Trophoblast cell (in vitro differentiated cells and primary cell): ENCODE measurements around the gene MRPS2.
"Not testable (repeated sequence)": the region's sequence is repeated elsewhere in the genome, so short reads cannot be mapped to it uniquely, and the experiment has no call there.

Experiments used
- DNase-seq, 2 donors: peaks; one replicate each; pipeline ENCODE4 v3.0.0-alpha.2; 2016
- H2AFZ ChIP-seq: 2 replicates; pipeline ENCODE4 v1.6.1; 2013; ENCODE audit warnings: low read length, moderate library complexity, mild to moderate bottlenecking; ENCODE audit not compliant: insufficient read depth, poor library complexity
- H2AK5ac ChIP-seq: 2 replicates; pipeline ENCODE4 v1.6.1; 2013; ENCODE audit warnings: mild to moderate bottlenecking, low read length
- H2BK120ac ChIP-seq: 2 replicates; pipeline ENCODE4 v1.6.1; 2013; ENCODE audit warnings: low read length, mild to moderate bottlenecking, moderate library complexity; ENCODE audit not compliant: insufficient read depth, poor library complexity
- H2BK12ac ChIP-seq: 2 replicates; pipeline ENCODE4 v1.6.1; 2013; ENCODE audit warnings: mild to moderate bottlenecking, low read length, moderate library complexity
- H2BK5ac ChIP-seq: 2 replicates; pipeline ENCODE4 v1.6.1; 2013; ENCODE audit warnings: low read length, low read depth, moderate library complexity, mild to moderate bottlenecking; ENCODE audit not compliant: poor library complexity
- H3K14ac ChIP-seq: 2 replicates; pipeline ENCODE4 v1.6.1; 2013; ENCODE audit warnings: mild to moderate bottlenecking, low read length
- H3K18ac ChIP-seq: 2 replicates; pipeline ENCODE4 v1.6.1; 2013; ENCODE audit warnings: mild to moderate bottlenecking, low read length
- H3K23ac ChIP-seq: 2 replicates; pipeline ENCODE4 v1.6.1; 2013; ENCODE audit warnings: low read length
- H3K27ac ChIP-seq: 2 replicates; pipeline ENCODE4 v1.5.1; 2013; ENCODE audit warnings: low read depth, mild to moderate bottlenecking, inconsistent platforms, low read length, moderate library complexity
- H3K27me3 ChIP-seq: 2 replicates; pipeline ENCODE4 v1.6.1; 2013; ENCODE audit warnings: inconsistent platforms, mild to moderate bottlenecking, low read length, moderate library complexity; ENCODE audit not compliant: insufficient read depth
- H3K36me3 ChIP-seq, 2 experiments: 1 replicate in 1 of 2; 2 replicates in 1 of 2; pipeline ENCODE4 v1.6.1; 2013; ENCODE audit warnings: low read length in 2 of 2, mild to moderate bottlenecking in 2 of 2, moderate library complexity in 1 of 2; ENCODE audit not compliant: insufficient read depth in 2 of 2, control insufficient read depth in 1 of 2
- H3K4ac ChIP-seq: 2 replicates; pipeline ENCODE4 v1.6.1; 2013; ENCODE audit warnings: low read depth, mild to moderate bottlenecking, low read length, moderate library complexity
- H3K4me1 ChIP-seq, 2 experiments: 1 replicate in 1 of 2; 2 replicates in 1 of 2; pipeline ENCODE4 v1.6.1; 2013; ENCODE audit warnings: low read length in 2 of 2, mild to moderate bottlenecking in 2 of 2, moderate library complexity in 1 of 2; ENCODE audit not compliant: insufficient read depth in 2 of 2, control insufficient read depth in 1 of 2
- H3K4me2 ChIP-seq: 2 replicates; pipeline ENCODE4 v1.6.1; 2013; ENCODE audit warnings: inconsistent platforms, mild to moderate bottlenecking, low read length, moderate library complexity
- H3K4me3 ChIP-seq: 2 replicates; pipeline ENCODE4 v1.5.1; 2013; ENCODE audit warnings: mild to moderate bottlenecking, low read depth, low read length, inconsistent platforms
- H3K79me1 ChIP-seq: one replicate; pipeline ENCODE4 v1.6.1; 2013; ENCODE audit warnings: low read length
- H3K79me2 ChIP-seq: 2 replicates; pipeline ENCODE4 v1.6.1; 2013; ENCODE audit warnings: low read length, mild to moderate bottlenecking; ENCODE audit not compliant: control insufficient read depth, insufficient read depth, poor library complexity
- H3K9ac ChIP-seq: 2 replicates; pipeline ENCODE4 v1.6.1; 2013; ENCODE audit warnings: mild to moderate bottlenecking, low read length
- H3K9me3 ChIP-seq: 2 replicates; pipeline ENCODE4 v1.6.1; 2013; ENCODE audit warnings: low read depth, mild to moderate bottlenecking, control low read depth, inconsistent platforms, low read length; ENCODE audit not compliant: insufficient read depth
- H4K12ac ChIP-seq: 2 replicates; pipeline ENCODE4 v1.6.1; 2013; ENCODE audit warnings: low read depth, mild to moderate bottlenecking, low read length, moderate library complexity
- H4K8ac ChIP-seq: 2 replicates; pipeline ENCODE4 v1.6.1; 2013; ENCODE audit warnings: low read depth, mild to moderate bottlenecking, low read length, moderate library complexity
- H4K91ac ChIP-seq: one replicate; pipeline ENCODE4 v1.6.1; 2013; ENCODE audit warnings: low read depth, mild to moderate bottlenecking, low read length, moderate library complexity
- WGBS: extraction: QIAGEN DNeasy Blood & Tissue Kit; methylation state at CpG from one replicate; pipeline ENCODE4 v1.1.7; 2013; ENCODE audit warnings: missing lambda C conversion rate; ENCODE audit not compliant: insufficient read length, insufficient coverage; ENCODE audit errors: extremely low coverage; 5-methylcytosine and 5-hydroxymethylcytosine counted together

The MRPS2 gene

DNA sequence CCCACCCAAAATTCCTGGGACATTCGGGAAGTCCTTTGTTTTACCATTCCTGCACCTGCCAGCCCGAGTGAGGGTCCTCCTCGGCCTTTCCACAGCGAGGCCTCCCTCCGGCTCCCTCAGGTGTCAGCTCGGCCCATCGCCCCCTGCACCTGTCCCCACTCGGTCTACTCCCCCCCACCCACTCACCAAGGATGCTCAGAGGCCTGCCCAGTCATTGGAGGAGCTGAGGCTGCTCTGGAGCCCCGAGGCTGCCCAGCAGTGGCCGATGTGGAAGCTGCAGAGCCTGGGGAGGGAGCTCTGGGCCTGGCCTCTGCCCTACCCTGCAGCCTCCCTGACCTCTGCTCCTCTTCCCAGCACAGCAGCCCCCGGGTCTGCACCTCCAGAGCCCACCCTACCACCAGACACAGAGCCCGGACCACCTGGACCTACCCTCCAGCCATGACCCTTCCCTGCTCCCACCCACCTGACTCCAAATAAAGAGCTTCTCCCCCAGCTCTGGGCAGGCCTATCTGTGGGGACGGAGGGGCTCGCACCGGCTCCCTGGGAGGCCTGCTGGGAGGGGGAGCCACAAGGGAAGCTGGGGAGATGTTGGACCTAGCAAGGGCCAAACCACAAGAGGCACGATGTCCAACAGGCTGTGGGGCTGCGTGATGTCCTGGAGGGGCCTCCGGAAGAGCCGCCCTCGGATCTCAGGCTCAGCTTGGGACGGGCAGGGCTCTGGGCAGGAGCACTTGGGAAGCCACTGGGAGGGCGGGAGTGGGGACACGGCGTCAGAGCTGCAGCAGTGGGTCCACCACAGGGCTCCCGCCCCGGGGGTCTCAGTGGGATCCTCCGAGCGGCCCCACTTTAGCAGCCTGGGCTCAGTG is 49.2 kb downstream of the MRPS2 start:
- H3K79me2 ChIP-seq, H3K23ac ChIP-seq, H3K79me1 ChIP-seq, H3K36me3 ChIP-seq, H2BK120ac ChIP-seq, H4K8ac ChIP-seq, H3K4me2 ChIP-seq, DNase-seq, H3K4me3 ChIP-seq, H4K91ac ChIP-seq, H3K4ac ChIP-seq, H3K27me3 ChIP-seq, H2AK5ac ChIP-seq, H3K4me1 ChIP-seq, H3K9me3 ChIP-seq, H3K14ac ChIP-seq, H4K12ac ChIP-seq, H3K27ac ChIP-seq, H3K9ac ChIP-seq, H2BK12ac ChIP-seq, H2AFZ ChIP-seq, H3K18ac ChIP-seq, H2BK5ac ChIP-seq: not testable (repeated sequence)
- no CpG with 5 or more reads among the region's 28 CpGs for WGBS

DNA sequence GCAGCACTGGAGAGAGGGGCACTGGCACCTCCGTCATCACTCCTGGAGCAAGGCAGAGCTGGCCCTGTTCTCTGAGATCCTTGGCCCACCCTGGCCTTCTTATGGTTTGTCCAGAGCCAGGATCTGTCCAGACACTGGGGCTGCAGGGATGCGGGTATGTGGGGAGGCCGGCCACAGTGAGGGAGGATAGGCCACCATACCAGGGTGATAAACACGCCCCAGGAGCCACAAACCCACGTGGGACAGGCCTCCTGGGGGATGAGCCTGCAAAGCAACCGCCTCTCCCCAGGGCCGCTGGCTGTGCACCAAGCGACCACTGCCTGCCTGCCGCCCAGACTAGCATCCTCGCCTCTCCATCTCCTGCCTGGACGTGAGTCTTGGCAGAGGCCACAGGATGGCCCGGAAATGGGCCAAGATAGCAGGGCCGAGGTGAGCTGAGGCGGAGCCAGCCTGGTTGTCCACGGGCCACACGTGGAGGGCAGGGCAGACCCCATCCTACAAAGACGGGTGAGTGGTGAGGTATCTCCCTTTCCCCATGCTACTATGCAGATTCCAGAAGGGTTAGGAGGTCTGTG is 49.9 kb downstream of the MRPS2 start:
- Histone ChIP-seq H3K36me3 (no peaks in the 10 kb centered on the region), H2BK120ac (no peak overlapping the region), H3K9me3 (no peaks in the 10 kb centered on the region), H2AFZ (no peak overlapping the region), H2BK12ac (no peak overlapping the region), H3K79me1 (no peaks in the 10 kb centered on the region), H3K27me3 (no peaks in the 10 kb centered on the region), H3K4ac (no peak overlapping the region), H3K14ac (no peak overlapping the region), H3K4me2 (no peak overlapping the region), H4K8ac (no peak overlapping the region), H2BK5ac (no peak overlapping the region), H3K18ac (no peak overlapping the region), H3K27ac (no peak overlapping the region), H4K12ac (no peak overlapping the region), H3K9ac (no peak overlapping the region), H4K91ac (no peak overlapping the region), H3K79me2 (no peaks in the 10 kb centered on the region), H3K4me3 (no peak overlapping the region), H3K23ac (no peak overlapping the region), H3K4me1 (no peaks in the 10 kb centered on the region), H2AK5ac (no peak overlapping the region)
- no CpG with 5 or more reads among the region's 17 CpGs for WGBS
- DNase-seq = no peak

DNA sequence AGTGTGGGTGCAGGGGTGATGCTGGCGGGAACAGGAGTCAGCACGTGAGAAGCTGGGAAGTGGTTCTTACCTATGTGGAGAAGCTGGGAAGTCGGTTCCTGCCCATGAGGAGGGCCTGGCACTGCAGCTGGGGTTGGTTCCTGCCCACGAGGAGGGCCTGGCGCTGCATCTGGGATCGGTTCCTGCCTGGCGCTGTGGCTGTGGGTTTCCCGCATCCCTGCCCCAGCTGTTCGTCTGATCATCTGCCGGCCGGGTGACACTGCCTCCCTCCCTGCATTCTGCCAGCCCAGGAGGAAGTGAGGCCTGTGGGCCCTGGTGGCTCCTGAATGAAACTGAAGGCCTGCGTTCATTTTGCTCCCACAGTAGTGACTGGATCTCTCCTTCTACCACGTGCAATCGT is 50.5 kb downstream of the MRPS2 start:
- no peaks in the 10 kb centered on the region for H3K36me3 ChIP-seq
- H4K8ac ChIP-seq = no peak overlapping the region
- no peak for DNase-seq
- no peak overlapping the region for H3K14ac ChIP-seq
- WGBS = no CpG with 5 or more reads among the region's 14 CpGs
- no peak overlapping the region for H2BK5ac ChIP-seq
- H3K4me3 ChIP-seq = no peak overlapping the region
- no peaks in the 10 kb centered on the region for H3K27me3 ChIP-seq
- no peak overlapping the region for H4K91ac ChIP-seq
- H3K9me3 ChIP-seq = peaks cover 3% of the 10 kb centered on the region
- H3K27ac ChIP-seq = no peak overlapping the region
- H3K23ac ChIP-seq = no peak overlapping the region
- no peak overlapping the region for H3K9ac ChIP-seq
- no peak overlapping the region for H4K12ac ChIP-seq
- no peak overlapping the region for H2AFZ ChIP-seq
- H2BK120ac ChIP-seq = no peak overlapping the region
- H3K4ac ChIP-seq = no peak overlapping the region
- H3K4me1 ChIP-seq = no peaks in the 10 kb centered on the region
- H3K79me2 ChIP-seq = no peaks in the 10 kb centered on the region
- H3K79me1 ChIP-seq = no peaks in the 10 kb centered on the region
- no peak overlapping the region for H2BK12ac ChIP-seq
- no peak overlapping the region for H2AK5ac ChIP-seq
- H3K18ac ChIP-seq = no peak overlapping the region
- H3K4me2 ChIP-seq = no peak overlapping the region

DNA sequence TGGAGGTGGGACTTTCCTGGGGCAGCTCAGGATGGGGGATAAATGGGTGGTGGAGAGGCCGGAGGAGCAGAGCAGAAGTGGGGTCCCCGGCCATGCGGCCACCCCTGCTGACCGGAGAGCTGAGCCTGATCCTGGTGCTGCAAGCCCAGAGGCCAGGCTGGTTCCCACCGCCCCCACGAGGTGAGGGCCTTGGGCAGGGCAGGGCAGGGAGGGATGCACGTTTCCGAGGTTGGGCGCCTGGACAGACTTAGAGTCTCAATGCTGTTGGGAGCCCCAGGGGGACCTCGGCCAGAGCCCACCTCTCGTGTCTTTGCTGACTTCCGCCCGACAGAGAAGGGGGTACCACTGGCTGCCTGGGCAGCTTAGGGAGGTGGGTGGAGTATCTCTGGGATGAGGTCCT is 51.0 kb downstream of the MRPS2 start:
- H3K9me3 ChIP-seq = peaks cover 3% of the 10 kb centered on the region
- H2AK5ac ChIP-seq = no peak overlapping the region
- no peak overlapping the region for H3K23ac ChIP-seq
- no peak overlapping the region for H3K14ac ChIP-seq
- H3K4ac ChIP-seq = no peak overlapping the region
- no peak overlapping the region for H3K4me3 ChIP-seq
- H2BK5ac ChIP-seq = no peak overlapping the region
- no peaks in the 10 kb centered on the region for H3K27me3 ChIP-seq
- H4K8ac ChIP-seq = no peak overlapping the region
- no CpG with 5 or more reads among the region's 13 CpGs for WGBS
- H3K18ac ChIP-seq = no peak overlapping the region
- no peak overlapping the region for H2BK12ac ChIP-seq
- no peak overlapping the region for H4K91ac ChIP-seq
- no peaks in the 10 kb centered on the region for H3K79me2 ChIP-seq
- H3K9ac ChIP-seq = no peak overlapping the region
- H2BK120ac ChIP-seq = no peak overlapping the region
- H4K12ac ChIP-seq = no peak overlapping the region
- H3K4me1 ChIP-seq = no peaks in the 10 kb centered on the region
- H2AFZ ChIP-seq = no peak overlapping the region
- H3K36me3 ChIP-seq = no peaks in the 10 kb centered on the region
- H3K27ac ChIP-seq = no peak overlapping the region
- H3K4me2 ChIP-seq = no peak overlapping the region
- no peak for DNase-seq
- H3K79me1 ChIP-seq = no peaks in the 10 kb centered on the region
